ENCODE measurements around the gene GTPBP4.
"Not testable (repeated sequence)": the region's sequence is repeated elsewhere in the genome, so short reads cannot be mapped to it uniquely, and the experiment has no call there.

GTPBP4 gene

GRCh38 chr10:1024103-1024502, 35.9 kb downstream of the GTPBP4 start:
- DNase-seq, result no peak

GRCh38 chr10:1025683-1026082, 37.4 kb downstream of the GTPBP4 start, which contains the start of gene IDI2:
Gene IDI2, minus strand, starts transcription at chr10:1025859. Its CDS starts 1,136 bp downstream, at chr10:1024723.
- DNase-seq, result no peak

- no peak for DNase-seq
Observed at GRCh38 chr10:1026578-1026977, 38.3 kb downstream of the GTPBP4 start.

GRCh38 chr10:1029838-1030237, 41.6 kb downstream of the GTPBP4 start:
- no peak for DNase-seq

- no peak for DNase-seq
Observed at GRCh38 chr10:1033601-1034000, 45.4 kb downstream of the GTPBP4 start.

- DNase-seq, result peak in 13 of 56 donors; percentile 18 to 52 (median 37)
Observed at GRCh38 chr10:1034758-1035157, 46.5 kb downstream of the GTPBP4 start.

GRCh38 chr10:1035201-1035600, 47.0 kb downstream of the GTPBP4 start:
- DNase-seq, result peak in 34 of 56 donors; percentile 13 to 81 (median 44)

- DNase-seq, result no peak
Observed at GRCh38 chr10:1036341-1036791, 48.1 kb downstream of the GTPBP4 start.

- DNase-seq, result peak in 20 of 56 donors; percentile 22 to 73 (median 38)
Observed at GRCh38 chr10:1037098-1037497, 48.9 kb downstream of the GTPBP4 start.

GRCh38 chr10:1038769-1039168, 50.5 kb downstream of the GTPBP4 start:
- not testable (repeated sequence) for DNase-seq

GRCh38 chr10:1040133-1040532, 51.9 kb downstream of the GTPBP4 start:
- no peak for DNase-seq

GRCh38 chr10:1041514-1041913, 53.3 kb downstream of the GTPBP4 start:
- DNase-seq, result no peak

- DNase-seq, result peak in 4 of 56 donors; percentile 10 to 20 (median 12)
Observed at GRCh38 chr10:1043532-1043995, 55.3 kb downstream of the GTPBP4 start.

GRCh38 chr10:1044146-1044545, 55.9 kb downstream of the GTPBP4 start:
- DNase-seq, result no peak

GRCh38 chr10:1044964-1045363, 56.7 kb downstream of the GTPBP4 start:
- no peak for DNase-seq

- DNase-seq, result no peak
Observed at GRCh38 chr10:1045415-1045814, 57.2 kb downstream of the GTPBP4 start.

GRCh38 chr10:1047937-1048336, 59.7 kb downstream of the GTPBP4 start:
- DNase-seq, result no peak

- DNase-seq, result peak in 15 of 56 donors; percentile 38 to 76 (median 61)
Observed at GRCh38 chr10:1048349-1048731, 60.1 kb downstream of the GTPBP4 start.

GRCh38 chr10:1048732-1049424, 60.6 kb downstream of the GTPBP4 start, which contains the start of gene IDI1:
Gene IDI1, minus strand, starts transcription at chr10:1049119. Its CDS starts 116 bp downstream, at chr10:1049003.
- peak; percentile 81 to 100 (median 98) for DNase-seq

GRCh38 chr10:1049425-1049958, 61.3 kb downstream of the GTPBP4 start:
- DNase-seq, result no peak

GRCh38 chr10:1050145-1050544, 61.9 kb downstream of the GTPBP4 start:
- DNase-seq, result peak in 1 of 56 donors; percentile 11

- no peak for DNase-seq
Observed at GRCh38 chr10:1050554-1050953, 62.3 kb downstream of the GTPBP4 start.

GRCh38 chr10:1054684-1055083, 66.5 kb downstream of the GTPBP4 start:
- DNase-seq, result no peak

Data from amygdala (tissue), 56 donors.